GM21619 (cell line): ENCODE results near the gene PRCP.
"Not testable (repeated sequence)": the region's sequence is repeated elsewhere in the genome, so short reads cannot be mapped to it uniquely, and the experiment has no call there.

ENCODE experiments used
- ATAC-seq: cut with Tn5 transposase; IDR thresholded peaks from one replicate; pipeline ENCODE4 v1.9.1; 2021; ENCODE audit not compliant: unreplicated experiment

Gene PRCP

DNA sequence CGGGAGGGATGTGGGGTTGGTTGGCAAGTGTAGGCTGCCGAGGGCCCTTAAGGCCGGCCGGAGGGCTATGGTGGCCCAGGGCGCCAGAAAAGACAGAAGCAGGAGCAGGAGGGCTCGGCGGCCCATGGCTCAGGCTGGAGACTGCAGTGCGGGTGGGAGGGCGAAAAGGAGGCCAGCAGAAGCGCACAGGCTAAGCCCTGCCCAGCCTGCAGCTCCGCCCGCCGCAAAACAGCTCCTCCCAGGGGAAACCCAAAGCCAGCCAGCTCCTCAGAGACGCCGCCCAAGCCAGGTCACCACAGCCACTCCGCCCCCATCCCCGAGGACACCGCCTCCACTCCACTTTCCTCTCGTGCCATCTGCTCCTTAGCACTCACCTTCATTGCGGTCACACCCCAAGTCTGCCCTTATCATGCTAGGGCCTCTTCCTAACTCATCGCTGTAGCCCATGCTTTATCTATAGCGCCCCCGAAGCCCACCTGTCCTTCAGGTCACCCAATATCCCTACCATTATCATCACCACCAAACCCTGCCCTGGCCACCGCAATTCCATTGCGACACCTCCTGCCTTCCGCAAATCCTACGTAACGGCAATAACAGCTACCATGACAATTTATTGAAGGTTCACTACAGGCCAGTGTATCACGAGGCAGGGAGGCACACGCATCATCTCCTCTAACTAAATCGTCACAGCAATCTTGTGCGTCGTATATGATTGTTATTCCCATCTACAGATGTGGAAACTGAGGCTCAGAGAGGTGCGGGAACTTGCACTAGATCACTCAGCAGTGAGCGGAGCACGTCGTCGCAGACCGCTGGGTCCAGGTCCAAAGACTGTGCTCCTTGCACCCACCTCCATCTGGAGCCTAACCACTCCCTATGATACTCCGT, at the start of gene PRCP:
Gene PRCP (minus strand): TSS at position 154 of the 888 bp plus-strand sequence. CDS start 28 bp downstream, at position 126.
- ATAC-seq = peak; percentile 80

DNA sequence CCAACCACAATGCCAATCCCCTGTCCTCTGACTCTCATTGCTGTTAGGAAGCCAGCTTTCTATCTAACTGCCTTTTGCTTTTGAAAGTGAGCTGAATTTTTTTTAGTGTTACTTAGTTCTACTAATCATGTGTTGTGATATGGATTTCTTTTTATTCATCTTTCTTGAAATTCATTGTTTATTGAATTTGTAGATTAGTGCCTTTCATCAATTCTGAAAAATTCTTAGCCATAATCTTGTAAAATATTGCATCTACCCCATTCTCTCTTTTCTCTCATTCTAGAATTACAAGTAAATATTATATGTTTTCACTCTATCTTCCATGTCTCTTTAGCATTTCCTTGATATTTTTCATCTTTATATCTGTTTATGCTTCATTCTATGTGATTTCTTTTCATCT, 49.1 kb upstream of the PRCP start:
- ATAC-seq = no peak

DNA sequence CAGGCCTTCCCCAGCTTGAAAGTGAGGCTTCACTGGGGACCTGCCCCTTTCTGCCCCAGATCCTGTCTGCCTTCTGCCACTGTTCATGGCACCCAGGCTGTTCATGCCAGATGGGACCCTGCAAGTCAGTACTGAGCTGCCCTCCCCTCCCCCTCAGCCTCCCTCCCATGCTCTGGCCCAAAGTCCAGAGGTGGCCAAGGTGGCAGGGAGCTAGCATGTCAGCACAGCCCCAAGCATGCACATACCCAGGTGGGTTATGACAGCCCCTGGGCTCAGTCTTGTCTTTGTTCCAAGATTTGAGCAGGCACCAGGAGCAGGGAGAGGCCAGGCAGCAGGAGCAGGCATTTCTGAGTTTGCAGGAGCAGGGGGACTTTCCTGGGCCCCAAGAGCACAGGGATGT, 45.5 kb upstream of the PRCP start:
- no peak for ATAC-seq

- not testable (repeated sequence) for ATAC-seq
These were observed 44.8 kb upstream of the PRCP start for GRCh38 chr11:82945041-82945440.

DNA sequence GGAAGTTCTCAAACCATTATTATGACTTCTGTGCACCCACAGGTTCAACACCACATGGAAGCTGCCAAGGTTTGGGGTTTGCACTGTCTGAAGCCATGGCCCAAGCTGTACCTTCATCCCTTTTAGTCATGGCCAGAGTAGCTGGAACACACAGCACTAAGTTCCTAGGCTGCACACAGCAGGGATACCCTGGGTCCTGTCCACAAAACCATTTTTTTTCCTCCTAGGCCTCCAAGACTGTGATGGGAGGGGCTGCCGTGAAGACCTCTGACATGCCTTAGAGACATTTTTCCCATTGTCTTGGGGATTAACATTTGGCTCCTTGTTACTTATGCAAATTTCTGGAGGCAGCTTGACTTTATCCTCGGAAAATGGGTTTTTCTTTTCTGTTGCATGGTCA, 44.0 kb upstream of the PRCP start:
- no peak for ATAC-seq

- ATAC-seq = not testable (repeated sequence)
These were observed 43.2 kb upstream of the PRCP start for GRCh38 chr11:82943430-82943829.

DNA sequence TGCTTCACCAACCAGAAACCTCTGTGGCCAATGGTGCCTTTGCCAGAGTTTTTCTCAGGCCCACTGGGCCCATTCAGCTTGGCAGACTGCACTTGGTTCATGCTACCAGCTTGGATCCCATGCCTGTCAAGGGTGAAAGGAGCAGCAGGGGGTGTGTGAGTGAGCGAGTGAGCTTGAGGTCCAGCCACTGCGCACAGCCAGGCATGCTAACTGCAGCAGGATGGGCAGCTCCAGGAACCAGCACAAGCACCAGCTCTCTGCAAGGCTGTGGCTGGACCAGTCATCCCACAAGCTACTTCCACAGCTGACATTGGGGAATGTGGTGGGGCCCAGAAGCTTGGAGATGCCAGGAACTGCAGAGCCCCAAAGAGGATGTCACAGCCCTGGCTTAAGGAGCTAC, 42.1 kb upstream of the PRCP start:
- no peak for ATAC-seq

DNA sequence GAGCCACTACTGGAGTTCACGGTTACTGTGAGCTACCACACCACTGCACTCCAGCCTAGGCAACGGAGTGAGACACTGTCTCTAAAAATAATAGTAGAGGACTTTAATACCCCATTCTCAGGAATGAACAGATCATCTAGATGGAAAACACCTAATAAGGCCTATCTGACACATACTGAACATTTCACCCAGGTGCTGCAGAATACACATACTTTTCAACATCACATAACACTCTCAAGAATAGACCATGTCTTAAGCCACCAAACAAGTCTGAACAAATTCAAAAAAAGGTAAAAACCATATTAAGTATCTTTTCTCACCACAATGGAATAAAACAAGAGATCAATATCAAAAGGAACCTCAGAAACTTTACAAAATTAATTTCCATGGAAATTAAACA, 39.2 kb upstream of the PRCP start:
- ATAC-seq = no peak

GRCh38 chr11:82937554-82937953, 37.3 kb upstream of the PRCP start:
- no peak for ATAC-seq

DNA sequence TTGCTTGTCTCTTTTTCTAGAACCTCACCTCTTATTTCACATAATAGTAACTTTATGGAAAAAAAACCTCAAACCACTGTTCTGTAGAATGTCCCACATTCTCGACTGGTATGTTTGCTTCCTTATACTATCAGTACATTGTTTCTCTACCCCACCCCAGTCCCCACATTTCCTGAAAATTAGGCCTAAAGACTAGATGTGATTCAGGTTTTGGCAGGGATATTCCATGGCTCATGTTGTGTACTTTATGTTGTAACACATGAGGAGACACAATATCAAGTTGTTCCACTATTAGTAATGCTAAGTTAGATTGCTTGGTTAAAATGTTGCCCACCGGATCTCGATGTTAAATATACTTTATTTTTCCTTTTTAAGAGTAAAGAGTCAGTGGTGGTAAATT, 36.0 kb upstream of the PRCP start:
- ATAC-seq = no peak

DNA sequence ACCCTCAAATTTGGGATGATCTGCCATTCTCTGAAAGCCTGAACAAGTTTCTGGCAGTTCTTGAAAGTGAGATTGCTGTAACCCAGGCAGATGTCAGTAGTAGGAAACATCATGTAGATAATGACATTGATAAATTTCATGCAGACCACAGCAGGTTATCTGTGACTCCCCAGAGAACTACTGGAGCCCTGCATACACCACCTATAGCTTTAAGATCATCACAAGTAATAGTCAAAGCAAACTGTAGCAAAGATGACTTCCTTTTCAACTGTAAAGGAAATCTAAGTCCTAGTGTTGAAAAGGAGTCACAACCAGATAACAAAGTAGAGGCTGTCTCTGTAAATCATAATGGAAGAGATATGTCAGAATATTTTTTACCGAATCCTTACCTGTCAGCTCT, 32.3 kb upstream of the PRCP start:
- ATAC-seq = no peak

- no peak for ATAC-seq
These were observed 30.5 kb upstream of the PRCP start for GRCh38 chr11:82930734-82931133.

- ATAC-seq = no peak
These were observed 30.0 kb upstream of the PRCP start for GRCh38 chr11:82930229-82930628.

DNA sequence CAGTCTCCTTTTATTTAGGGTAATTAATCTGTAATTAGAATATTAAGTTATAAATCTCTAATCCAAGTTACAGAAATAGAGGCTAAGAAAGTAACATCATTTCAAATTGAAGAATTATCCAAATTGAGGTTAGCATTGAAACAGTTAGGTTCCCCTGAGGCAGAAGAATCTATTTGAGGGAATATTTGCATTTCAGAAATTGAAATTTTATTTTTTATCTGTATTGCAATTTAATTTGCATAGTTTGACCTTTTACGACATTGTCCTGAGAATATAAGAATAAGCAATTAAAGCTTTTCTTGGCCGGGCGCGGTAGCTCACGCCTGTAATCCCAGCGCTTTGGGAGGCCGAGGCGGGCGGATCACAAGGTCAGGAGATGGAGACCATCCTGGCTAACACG, 28.9 kb upstream of the PRCP start:
- ATAC-seq = no peak

DNA sequence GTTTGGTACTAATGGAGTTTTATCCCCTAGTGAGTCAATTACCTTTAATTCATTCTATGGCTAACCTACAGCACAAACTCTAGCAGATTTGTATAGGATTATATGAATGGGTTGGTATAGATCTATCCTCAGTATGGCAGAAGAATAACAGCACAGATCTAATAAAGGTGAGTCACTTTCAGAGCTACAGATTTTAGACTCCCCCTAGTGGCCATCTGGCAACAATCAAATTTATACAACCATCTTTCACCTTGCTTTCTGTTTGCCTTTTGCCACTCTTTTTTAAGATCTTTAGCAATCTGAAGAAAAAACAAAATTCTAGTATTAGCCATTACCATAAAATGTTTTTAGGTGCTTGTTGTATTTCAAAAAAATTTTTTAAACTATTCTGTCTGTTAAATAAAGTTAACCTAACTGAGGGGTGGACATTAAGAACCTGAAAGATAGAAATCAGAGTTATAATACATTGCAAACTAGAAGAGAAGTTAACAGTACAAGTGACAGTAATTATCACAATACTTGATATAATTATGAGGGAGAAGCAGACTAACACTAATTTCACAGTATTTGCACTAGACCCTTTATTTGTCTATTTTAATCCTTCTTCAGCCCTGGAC, 27.1 kb upstream of the PRCP start:
- peak; percentile 78 for ATAC-seq

- ATAC-seq = no peak
These were observed 24.4 kb upstream of the PRCP start for GRCh38 chr11:82924522-82925224.

DNA sequence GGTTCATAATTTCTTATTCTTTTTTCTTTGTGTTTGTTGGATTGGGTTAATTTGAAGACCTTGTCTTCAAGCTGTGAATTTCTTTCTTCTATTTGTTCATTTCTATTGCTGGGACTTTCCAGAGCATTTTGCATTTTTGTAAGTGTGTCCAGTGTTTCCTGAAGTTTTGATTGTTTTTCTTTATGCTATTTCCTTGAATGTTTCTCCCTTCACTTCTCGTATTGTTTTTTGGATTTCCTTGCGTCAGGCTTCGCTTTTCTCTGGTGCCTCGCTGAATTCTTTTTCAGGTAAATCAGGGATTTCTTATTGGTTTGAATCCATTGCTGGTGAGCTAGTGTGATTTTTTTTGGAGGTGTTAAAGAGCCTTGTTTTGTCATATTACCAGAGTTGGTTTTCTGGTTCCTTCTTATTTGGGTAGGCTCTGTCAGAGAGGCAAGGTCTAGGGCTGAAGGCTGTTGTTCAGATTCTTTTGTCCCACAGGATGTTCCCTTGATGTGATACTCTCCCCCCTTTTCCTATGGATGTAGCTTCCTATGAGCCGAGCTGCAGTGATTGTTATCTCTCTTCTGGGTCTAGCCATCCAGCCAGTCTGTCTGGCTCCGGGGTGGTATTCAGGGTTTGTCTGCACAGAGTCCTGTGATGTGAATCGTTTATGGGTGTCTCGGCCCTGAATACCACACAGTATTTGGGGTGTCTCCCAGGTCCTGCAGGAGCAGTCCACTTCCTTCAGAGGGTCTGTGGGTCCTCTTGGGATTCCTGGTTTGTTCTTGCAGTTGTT, 22.4 kb upstream of the PRCP start:
- ATAC-seq = not testable (repeated sequence)

- not testable (repeated sequence) for ATAC-seq
These were observed 20.0 kb upstream of the PRCP start for GRCh38 chr11:82920227-82920626.

- ATAC-seq = not testable (repeated sequence)
These were observed 19.6 kb upstream of the PRCP start for GRCh38 chr11:82919786-82920185.

DNA sequence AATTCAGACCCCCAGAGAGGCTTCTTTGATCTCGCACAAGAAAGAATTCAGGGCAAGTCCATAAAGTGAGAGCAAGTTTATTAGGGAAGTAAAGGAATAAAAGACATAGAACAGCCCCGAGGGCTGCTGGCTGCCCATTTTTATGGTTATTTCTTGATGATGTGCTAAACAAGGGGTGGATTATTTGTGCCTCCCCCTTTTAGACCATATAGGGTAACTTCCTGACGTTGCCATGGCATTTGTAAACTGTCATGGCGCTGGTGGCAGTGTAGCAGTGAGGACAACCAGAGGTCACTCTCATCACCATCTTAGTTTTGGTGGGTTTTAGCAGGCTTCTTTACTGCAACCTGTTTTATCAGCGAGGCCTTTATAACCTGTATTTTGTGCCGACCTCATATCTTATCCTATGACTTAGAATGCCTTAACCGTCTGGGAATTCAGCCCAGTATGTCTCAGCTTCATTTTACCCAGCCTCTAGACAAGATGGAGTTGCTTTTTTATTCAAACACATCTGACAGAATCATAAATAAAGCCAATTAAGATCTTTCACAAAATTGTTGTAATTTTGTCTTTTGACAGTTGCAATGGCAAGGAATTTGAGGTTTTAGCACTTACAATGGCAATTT, 8.9 kb upstream of the PRCP start:
- no peak for ATAC-seq

GRCh38 chr11:82908311-82908710, 8.1 kb upstream of the PRCP start:
- ATAC-seq = no peak
